Measurements from ENCODE around the gene GPATCH1.

- TF ChIP-seq POLR2A (IDR thresholded peaks at IDR 0.05) (no peak), CTCF (IDR thresholded peaks at IDR 0.05) (no peak)
Observed at GRCh38 chr19:33085570-33086128, 4.7 kb downstream of the GPATCH1 start.

All from uterus (tissue), 2 donors.